ENCODE results near the gene HSD11B1. TPM values are rescaled to one million over a fixed set of nuclear protein-coding genes. Genes with fewer than 3 reads are reported as not detected.

Gene HSD11B1
- total RNA-seq, 1 experiment from 2014 or later, result 0.27 TPM

- Histone ChIP-seq H3K9me3 (ENCODE audit: control insufficient read depth in 1 of 2, insufficient read depth in 1 of 2, low read depth in 1 of 2, low read length in 2 of 2) (no peaks in the 10 kb centered on the region), H3K4me1 (ENCODE audit: control insufficient read depth in 1 of 2, insufficient read depth in 2 of 2, low read length in 2 of 2) (no peaks in the 10 kb centered on the region), H3K4me2 (ENCODE audit: low read length) (no peak overlapping the region), H3K9ac (ENCODE audit: low read length) (no peak overlapping the region), H3K27ac (ENCODE audit: low read depth, low read length) (no peak overlapping the region), H3K4me3 (replicated peaks in 1 of 2; ENCODE audit: low read depth in 1 of 2, low read length in 2 of 2) (no peak overlapping the region), H4K20me1 (ENCODE audit: insufficient read depth) (no peaks in the 10 kb centered on the region), H3K9me2 (ENCODE audit: insufficient read depth) (no peaks in the 10 kb centered on the region), H3K79me2 (ENCODE audit: insufficient read depth, low read length) (no peaks in the 10 kb centered on the region), H3K36me3 (ENCODE audit: control insufficient read depth in 1 of 2, insufficient read depth in 2 of 2, low read length in 2 of 2) (no peaks in the 10 kb centered on the region), H3K27me3 (ENCODE audit: insufficient read depth, low read length) (no peaks in the 10 kb centered on the region), H2AFZ (ENCODE audit: low read depth, low read length, poor library complexity, severe bottlenecking) (no peak overlapping the region)
- ChIA-PET RAD21 (ENCODE audit: low non-redundant PET in 1 of 2, low total read pairs in 2 of 2, uncharacterized antibody in 2 of 2, unreplicated experiment in 2 of 2) (no interaction called here), POLR2A (no interaction called here), CTCF (no interaction called here)
- TF ChIP-seq ZBTB33 (IDR thresholded peaks at IDR 0.05; ENCODE audit: extremely low read depth, insufficient replicate concordance, low read length) (no peak), EZH2phosphoT487 (IDR thresholded peaks at IDR 0.05; ENCODE audit: borderline replicate concordance) (no peak), MAX (IDR thresholded peaks at IDR 0.05) (no peak), YY1 (IDR thresholded peaks at IDR 0.05; ENCODE audit: extremely low read depth, insufficient replicate concordance, low read depth, low read length) (no peak), CEBPB (IDR thresholded peaks at IDR 0.05; ENCODE audit: low read depth) (no peak), ZNF274 (IDR thresholded peaks at IDR 0.05; ENCODE audit: low read depth, low read length) (no peak), ATF3 (IDR thresholded peaks at IDR 0.05) (no peak), POLR2A (IDR thresholded peaks at IDR 0.05; ENCODE audit: borderline replicate concordance, extremely low read depth, insufficient read depth, insufficient read length) (no peak), FOSL1 (IDR thresholded peaks at IDR 0.05; ENCODE audit: low read depth) (no peak), SRF (IDR thresholded peaks at IDR 0.05; ENCODE audit: low read depth) (no peak), POLR2AphosphoS5 (IDR thresholded peaks at IDR 0.05; ENCODE audit: low read depth, low read length) (no peak), REST (IDR thresholded peaks at IDR 0.05; ENCODE audit: low read depth) (no peak), CTCF (IDR thresholded peaks at IDR 0.05 in 2 of 3, conservative IDR thresholded peaks at IDR 0.05 in 1 of 3; ENCODE audit: borderline replicate concordance in 1 of 3, insufficient read depth in 1 of 3, low read depth in 2 of 3, low read length in 2 of 3) (no peak)
- ATAC-seq, result no peak
- intact Hi-C loops (cut with micrococcal nuclease), result no loop called here
- no peak for DNase-seq (ENCODE audit: low read depth, low spot score)
- BruUV-seq (replicated peaks), result no TSS peak
These were observed 28.1 kb downstream of the HSD11B1 start for GRCh38 chr1:209732725-209733124.
